ENCODE measurements around the gene R3HDM2. TPM values are rescaled to one million over a fixed set of nuclear protein-coding genes. Genes with fewer than 3 reads are reported as not detected.

R3HDM2 gene
- total RNA-seq, 1 experiment from 2014 or later, result 34.7 TPM

- TF ChIP-seq PRDM15 (CRISPR knock-in tag; IDR thresholded peaks at IDR 0.05) (no peak), ELF4 (CRISPR knock-in tag; IDR thresholded peaks at IDR 0.05; ENCODE audit: low read depth) (no peak), ZMAT4 (CRISPR knock-in tag; IDR thresholded peaks at IDR 0.05) (no peak), FOXJ3 (CRISPR knock-in tag; IDR thresholded peaks at IDR 0.05; ENCODE audit: borderline replicate concordance) (no peak), KAT7 (CRISPR knock-in tag; IDR thresholded peaks at IDR 0.05; ENCODE audit: borderline replicate concordance) (no peak), ZBTB21 (CRISPR knock-in tag; IDR thresholded peaks at IDR 0.05; ENCODE audit: borderline replicate concordance) (no peak), CTCF (IDR thresholded peaks at IDR 0.05) (no peak), MLX (CRISPR knock-in tag; IDR thresholded peaks at IDR 0.05) (no peak), ZNF532 (CRISPR knock-in tag; IDR thresholded peaks at IDR 0.05; ENCODE audit: borderline replicate concordance) (no peak), STAT6 (CRISPR knock-in tag; conservative IDR thresholded peaks at IDR 0.05; ENCODE audit: low read depth) (no peak)
Measured at GRCh38 chr12:57231276-57232021, 199.4 kb downstream of the R3HDM2 start (continued).

Data from WTC11 (cell line).